ENCODE measurements around the gene SPIRE1. TPM values are rescaled to one million over a fixed set of nuclear protein-coding genes. Genes with fewer than 3 reads are reported as not detected.
"Not testable (repeated sequence)": the region's sequence is repeated elsewhere in the genome, so short reads cannot be mapped to it uniquely, and the experiment has no call there.

The SPIRE1 gene
- polyA plus RNA-seq, 1 donor, result 12.7 TPM

DNA sequence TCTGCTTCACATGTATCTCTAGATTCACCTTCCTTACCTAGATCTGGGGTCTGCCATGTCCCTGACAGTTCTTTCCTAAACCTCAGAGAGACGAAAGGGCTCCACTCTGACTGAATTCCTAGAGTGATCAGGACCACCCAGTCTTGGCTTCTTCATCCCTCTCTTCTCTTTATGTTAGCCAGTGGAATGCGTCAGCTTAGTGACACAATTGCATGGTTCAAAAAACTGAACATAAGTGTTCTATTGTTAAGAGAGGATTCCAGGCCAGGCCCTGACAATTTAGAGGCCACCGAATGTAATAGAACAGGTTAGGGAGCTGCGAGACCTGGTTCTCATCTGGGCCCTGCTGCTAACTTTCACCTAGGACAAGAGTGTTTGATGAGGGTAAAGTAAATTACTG lies 240.2 kb downstream of the SPIRE1 start:
- DNase-seq (ENCODE audit: low read depth), result no peak

DNA sequence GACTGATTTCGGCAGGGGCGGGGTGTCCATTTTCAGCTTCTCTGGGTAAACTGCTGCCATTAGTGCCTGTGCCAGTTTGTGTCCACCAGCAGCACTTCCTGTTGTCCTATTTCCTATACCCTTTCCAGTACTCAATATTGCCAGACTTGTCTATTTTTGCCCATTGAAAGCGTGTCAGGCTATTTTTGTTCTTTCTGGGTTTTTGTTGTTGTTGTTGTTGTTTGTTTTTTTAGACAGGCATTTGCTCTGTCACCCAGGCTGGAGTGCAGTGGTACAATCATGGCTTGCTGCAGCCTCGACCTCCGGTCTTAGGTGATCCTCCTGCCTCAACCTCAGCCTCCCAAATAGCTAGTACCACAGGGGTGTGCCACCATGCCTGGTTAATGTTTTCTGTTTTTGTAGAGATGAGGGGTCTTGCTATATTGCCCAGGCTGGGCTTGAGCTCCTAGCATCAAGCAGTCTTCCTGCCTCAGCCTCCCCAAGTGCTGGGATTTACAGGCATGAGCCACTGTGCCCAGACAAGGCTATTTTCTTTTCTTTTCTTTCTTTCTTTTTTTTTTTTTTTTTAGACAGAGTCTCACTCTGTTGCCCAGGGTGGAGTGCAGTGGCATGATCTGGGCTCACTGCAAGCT lies 241.7 kb downstream of the SPIRE1 start:
- no peak for DNase-seq (ENCODE audit: low read depth)

- DNase-seq (ENCODE audit: low read depth), result no peak
Observed at GRCh38 chr18:12411456-12411855, 246.5 kb downstream of the SPIRE1 start.

- not testable (repeated sequence) for DNase-seq (ENCODE audit: low read depth)
Observed at GRCh38 chr18:12410747-12411146, 247.2 kb downstream of the SPIRE1 start.

DNA sequence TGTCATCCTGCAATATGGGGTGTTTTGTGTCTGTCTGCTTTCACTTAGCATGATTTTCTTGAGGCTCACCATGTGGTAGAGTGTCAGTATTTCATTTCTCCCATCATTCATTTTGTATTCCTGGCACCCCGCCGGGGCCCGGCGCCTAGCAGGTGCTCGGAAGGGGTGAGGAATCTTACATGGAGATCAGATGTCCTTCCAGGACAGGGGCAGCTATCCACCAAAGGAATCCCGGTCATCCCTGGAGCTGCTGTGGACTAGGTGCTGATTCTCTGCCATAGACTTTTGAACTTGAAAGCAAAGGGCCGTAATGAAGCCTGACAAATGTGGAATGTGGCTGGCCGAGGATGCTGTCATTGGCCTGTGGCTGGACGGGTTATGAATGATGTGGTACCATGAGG lies 247.8 kb downstream of the SPIRE1 start:
- DNase-seq (ENCODE audit: low read depth), result no peak

GRCh38 chr18:12409469-12409868 lies 248.4 kb downstream of the SPIRE1 start:
- no peak for DNase-seq (ENCODE audit: low read depth)

DNA sequence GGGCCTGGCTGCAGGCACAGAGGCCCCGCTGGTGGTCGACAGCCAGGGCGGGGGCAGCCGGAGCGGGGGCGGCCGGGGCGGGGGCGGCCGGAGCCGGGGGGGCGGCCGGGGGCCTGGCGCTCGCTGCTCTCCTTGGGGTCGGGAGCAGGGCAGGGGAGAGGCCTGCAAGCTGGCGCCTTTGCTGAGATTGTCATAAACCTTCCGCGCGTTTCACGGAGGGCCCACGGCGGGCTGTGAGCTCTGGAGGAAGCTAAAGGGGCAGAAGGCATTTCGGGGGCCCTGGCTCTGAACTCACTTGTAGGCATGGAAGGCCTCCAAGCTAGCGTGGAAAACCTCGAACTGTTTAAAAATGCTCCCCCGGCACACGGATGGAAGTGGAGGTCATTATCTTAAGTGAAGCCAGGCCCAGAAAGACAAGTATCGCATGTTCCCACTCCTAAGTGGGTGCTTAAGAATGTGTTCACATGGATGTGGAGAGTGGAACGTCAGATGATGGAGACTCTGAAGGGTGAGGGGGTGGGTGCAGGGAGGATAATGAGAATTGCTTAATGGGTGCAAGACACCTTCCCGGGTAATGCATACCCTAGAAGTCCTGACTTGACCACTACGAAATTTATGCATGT lies 249.5 kb downstream of the SPIRE1 start:
- DNase-seq (ENCODE audit: low read depth), result no peak

GRCh38 chr18:12406371-12407111 lies 251.4 kb downstream of the SPIRE1 start:
- DNase-seq (ENCODE audit: low read depth), result no peak

GRCh38 chr18:12405066-12405465 lies 252.8 kb downstream of the SPIRE1 start:
- no peak for DNase-seq (ENCODE audit: low read depth)

DNA sequence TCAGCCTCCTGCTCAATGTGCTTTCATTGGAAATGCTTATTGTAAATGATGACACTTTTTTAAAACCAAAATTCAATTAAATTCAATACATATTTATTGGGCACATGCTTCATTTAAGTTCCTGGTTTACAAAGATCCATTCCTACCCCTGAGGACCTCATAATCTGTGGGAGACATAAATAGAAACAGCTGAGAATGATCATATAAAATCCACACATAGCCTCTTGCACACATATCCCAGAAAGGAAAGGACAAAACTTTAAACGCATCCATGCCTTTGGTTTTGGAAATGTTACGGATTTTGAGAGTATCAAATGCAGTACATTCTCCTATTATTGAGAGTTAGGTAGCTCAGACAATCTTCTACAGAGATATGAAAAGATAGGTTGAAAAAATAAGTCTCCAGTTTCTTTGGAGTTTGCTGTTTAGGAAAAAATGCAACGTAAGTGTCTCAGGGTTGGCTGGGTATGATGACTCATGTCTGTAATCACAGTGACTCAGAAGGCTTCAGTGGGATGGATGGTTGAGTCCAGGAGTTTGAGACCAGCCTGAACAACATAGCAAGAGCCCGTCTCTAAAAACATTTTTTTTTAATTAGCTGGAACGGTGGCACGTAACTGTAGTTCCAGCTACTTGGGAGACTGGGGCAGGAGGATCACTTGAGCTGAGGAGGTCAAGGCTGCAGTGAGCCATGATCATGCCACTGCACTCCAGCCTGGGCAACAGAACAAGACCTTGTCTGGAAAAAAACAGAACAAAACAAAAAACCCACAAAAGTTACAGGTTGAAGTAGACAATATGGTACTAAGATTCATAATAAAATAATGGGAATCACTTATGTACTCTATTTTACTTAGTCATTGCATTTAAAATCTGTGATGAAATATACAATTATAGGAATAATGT lies 254.1 kb downstream of the SPIRE1 start:
- no peak for DNase-seq (ENCODE audit: low read depth)

GRCh38 chr18:12401881-12402280 lies 256.0 kb downstream of the SPIRE1 start:
- DNase-seq (ENCODE audit: low read depth), result no peak

DNA sequence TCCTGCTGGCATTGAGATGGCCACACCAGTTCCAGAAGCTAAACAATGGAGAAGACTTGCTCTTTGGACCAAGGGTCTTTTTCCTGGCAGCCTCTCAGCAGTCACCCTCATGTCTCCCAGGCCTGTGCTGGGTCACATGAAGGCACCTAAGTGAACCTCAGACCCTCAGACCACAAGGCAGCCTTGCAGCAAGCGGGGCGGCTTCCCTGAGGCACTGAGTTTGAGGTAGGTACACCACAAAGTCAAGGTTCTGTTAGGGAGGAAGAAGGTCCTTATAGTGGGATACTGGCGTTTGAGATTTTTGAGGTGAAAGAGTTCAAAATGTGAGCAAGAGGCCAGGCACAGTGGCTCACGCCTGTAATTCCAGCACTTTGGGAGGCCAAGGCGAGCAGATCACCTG lies 258.7 kb downstream of the SPIRE1 start:
- no peak for DNase-seq (ENCODE audit: low read depth)

- no peak for DNase-seq (ENCODE audit: low read depth)
Observed at GRCh38 chr18:12398625-12399024, 259.3 kb downstream of the SPIRE1 start.

DNA sequence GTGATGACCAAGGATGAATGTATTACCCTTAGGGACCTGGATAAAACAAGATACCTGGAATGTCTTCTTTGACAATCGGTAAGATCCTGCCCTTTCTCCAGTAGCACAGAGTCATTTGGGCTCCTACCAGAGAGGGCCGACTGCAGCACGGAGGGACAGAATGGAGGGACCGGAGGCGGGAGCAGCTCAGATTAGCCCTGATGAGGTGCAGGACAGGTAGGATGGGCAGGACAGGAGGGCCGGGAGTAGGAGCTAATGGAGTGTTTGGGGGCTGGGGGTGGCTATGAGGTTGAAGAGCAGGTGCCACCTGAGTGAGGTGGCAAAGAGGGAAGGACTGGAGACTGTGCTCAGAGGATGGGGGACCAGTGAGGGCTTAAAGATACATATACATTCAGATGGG lies 260.1 kb downstream of the SPIRE1 start:
- no peak for DNase-seq (ENCODE audit: low read depth)

DNA sequence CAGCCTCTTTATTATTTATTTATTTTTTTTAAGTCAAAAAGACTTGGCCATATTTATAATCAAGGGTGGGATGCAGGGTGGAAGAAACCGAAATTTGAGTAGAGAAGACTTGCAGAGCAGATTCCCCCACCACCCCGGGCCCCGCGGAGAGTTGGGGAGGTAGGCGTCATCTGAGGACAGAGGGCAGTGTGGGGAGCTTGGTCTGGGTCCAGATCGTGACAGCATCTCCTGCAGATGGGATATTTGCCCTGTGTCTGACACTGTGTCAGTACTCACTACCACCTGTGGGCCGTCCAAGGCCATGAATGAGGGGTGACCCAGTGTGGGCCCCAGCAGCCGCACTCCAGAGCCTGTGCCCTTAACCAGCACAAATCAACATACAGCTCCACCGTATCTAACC lies 260.7 kb downstream of the SPIRE1 start:
- no peak for DNase-seq (ENCODE audit: low read depth)

Other genes with a start within 250 kb of the SPIRE1 start
- 4.8 TPM for gene CEP76, start 44.6 kb upstream of the SPIRE1 start, polyA plus RNA-seq (ENCODE audit: insufficient read length)
- 42.0 TPM for gene PSMG2, start 44.9 kb upstream of the SPIRE1 start, polyA plus RNA-seq (ENCODE audit: insufficient read length)
- 27.0 TPM for gene PTPN2, start 226.1 kb upstream of the SPIRE1 start, polyA plus RNA-seq (ENCODE audit: insufficient read length)